ENCODE measurements around the gene COL4A6.

Gene COL4A6

GRCh38 chrX:108331126-108331909 is 106.9 kb downstream of the COL4A6 start:
- TF ChIP-seq POLR2A (IDR thresholded peaks at IDR 0.05; ENCODE audit: low read length) (no peak), GATA1 (IDR thresholded peaks at IDR 0.05; ENCODE audit: low read depth, low read length) (no peak)

GRCh38 chrX:108323751-108324150 is 114.5 kb downstream of the COL4A6 start:
- no peak for TF ChIP-seq GATA1 (IDR thresholded peaks at IDR 0.05; ENCODE audit: low read depth, low read length)
- no peak for TF ChIP-seq POLR2A (IDR thresholded peaks at IDR 0.05; ENCODE audit: low read length)
- DNase-seq, result no peak

More at GRCh38 chrX:108331126-108331909, 106.9 kb downstream of the COL4A6 start:
- DNase-seq, result no peak

GRCh38 chrX:108322234-108322633 is 116.0 kb downstream of the COL4A6 start:
- TF ChIP-seq GATA1 (IDR thresholded peaks at IDR 0.05; ENCODE audit: low read depth, low read length) (no peak), POLR2A (IDR thresholded peaks at IDR 0.05; ENCODE audit: low read length) (no peak)
- no peak for DNase-seq

- DNase-seq, result no peak
- TF ChIP-seq GATA1 (IDR thresholded peaks at IDR 0.05; ENCODE audit: low read depth, low read length) (no peak), POLR2A (IDR thresholded peaks at IDR 0.05; ENCODE audit: low read length) (no peak)
These were observed 121.8 kb downstream of the COL4A6 start for GRCh38 chrX:108316456-108316855.

GRCh38 chrX:108313669-108314068 is 124.6 kb downstream of the COL4A6 start:
- no peak for DNase-seq
- TF ChIP-seq POLR2A (IDR thresholded peaks at IDR 0.05; ENCODE audit: low read length), result no peak
- TF ChIP-seq GATA1 (IDR thresholded peaks at IDR 0.05; ENCODE audit: low read depth, low read length), result no peak

- no peak for DNase-seq
- TF ChIP-seq GATA1 (IDR thresholded peaks at IDR 0.05; ENCODE audit: low read depth, low read length) (no peak), POLR2A (IDR thresholded peaks at IDR 0.05; ENCODE audit: low read length) (no peak)
These were observed 125.3 kb downstream of the COL4A6 start for GRCh38 chrX:108312957-108313356.

- DNase-seq, result no peak
- TF ChIP-seq POLR2A (IDR thresholded peaks at IDR 0.05; ENCODE audit: low read length) (no peak), GATA1 (IDR thresholded peaks at IDR 0.05; ENCODE audit: low read depth, low read length) (no peak)
These were observed 126.2 kb downstream of the COL4A6 start for GRCh38 chrX:108312011-108312410.

GRCh38 chrX:108310506-108310905 is 127.7 kb downstream of the COL4A6 start:
- TF ChIP-seq POLR2A (IDR thresholded peaks at IDR 0.05; ENCODE audit: low read length) (no peak), GATA1 (IDR thresholded peaks at IDR 0.05; ENCODE audit: low read depth, low read length) (no peak)
- DNase-seq, result no peak

GRCh38 chrX:108309144-108309543 is 129.1 kb downstream of the COL4A6 start:
- TF ChIP-seq POLR2A (IDR thresholded peaks at IDR 0.05; ENCODE audit: low read length) (no peak), GATA1 (IDR thresholded peaks at IDR 0.05; ENCODE audit: low read depth, low read length) (no peak)
- DNase-seq, result no peak

GRCh38 chrX:108307132-108308085 is 130.8 kb downstream of the COL4A6 start:
- TF ChIP-seq GATA1 (IDR thresholded peaks at IDR 0.05; ENCODE audit: low read depth, low read length), result no peak
- no peak for TF ChIP-seq POLR2A (IDR thresholded peaks at IDR 0.05; ENCODE audit: low read length)
- no peak for DNase-seq

GRCh38 chrX:108306086-108306485 is 132.1 kb downstream of the COL4A6 start:
- no peak for DNase-seq
- no peak for TF ChIP-seq GATA1 (IDR thresholded peaks at IDR 0.05; ENCODE audit: low read depth, low read length)

- TF ChIP-seq GATA1 (IDR thresholded peaks at IDR 0.05; ENCODE audit: low read depth, low read length), result no peak
- TF ChIP-seq POLR2A (IDR thresholded peaks at IDR 0.05; ENCODE audit: low read length), result no peak
- no peak for DNase-seq
These were observed 133.5 kb downstream of the COL4A6 start for GRCh38 chrX:108304757-108305156.

GRCh38 chrX:108304210-108304609 is 134.0 kb downstream of the COL4A6 start:
- DNase-seq, result peak in 1 of 2 experiments; percentile 2
- TF ChIP-seq POLR2A (IDR thresholded peaks at IDR 0.05; ENCODE audit: low read length) (no peak), GATA1 (IDR thresholded peaks at IDR 0.05; ENCODE audit: low read depth, low read length) (no peak)

GRCh38 chrX:108303682-108304081 is 134.5 kb downstream of the COL4A6 start:
- TF ChIP-seq POLR2A (IDR thresholded peaks at IDR 0.05; ENCODE audit: low read length), result no peak
- no peak for TF ChIP-seq GATA1 (IDR thresholded peaks at IDR 0.05; ENCODE audit: low read depth, low read length)

More at GRCh38 chrX:108303682-108304081, 134.5 kb downstream of the COL4A6 start:
- no peak for DNase-seq
